ENCODE results near the gene GMDS. TPM values are rescaled to one million over a fixed set of nuclear protein-coding genes. Genes with fewer than 3 reads are reported as not detected.

GMDS gene
- total and polyA plus RNA-seq, 2 donors (not counting 1 experiment from before 2014, with no cell fraction given), result 11.5 to 16.4 TPM

GRCh38 chr6:1595271-1596087, 649.9 kb downstream of the GMDS start:
- Mint-ChIP-seq H3K27me3 (peaks cover 52% of the 10 kb centered on the region), H3K4me3 (no peak overlapping the region), H3K9me3 (ENCODE audit: insufficient read depth) (no peaks in the 10 kb centered on the region), H3K4me1 (no peaks in the 10 kb centered on the region), H3K27ac (no peak overlapping the region)
- no peak for ATAC-seq (ENCODE audit: low read depth)
- no peak overlapping the region for H3K4me3 ChIP-seq (ENCODE audit: control extremely low read depth in 1 of 5, extremely low read depth in 1 of 5, insufficient read depth in 1 of 5, low read depth in 2 of 5, low read length in 4 of 5)
- no peaks in the 10 kb centered on the region for H3K36me3 ChIP-seq (replicated peaks in 1 of 2; ENCODE audit: control extremely low read depth in 1 of 2, control insufficient read depth in 1 of 2, extremely low read depth in 1 of 2, insufficient read depth in 2 of 2, low read length in 1 of 2)
- H4K20me1 ChIP-seq (ENCODE audit: control insufficient read depth, insufficient read depth, low read length, poor library complexity, severe bottlenecking), result no peaks in the 10 kb centered on the region
- no peak overlapping the region for H3K4me2 ChIP-seq (replicated peaks; ENCODE audit: low read depth, low read length, poor library complexity, severe bottlenecking)
- ChIA-PET POLR2A (no interaction called here), CTCF (interaction anchor here (0.7 to 10.4 kb wide), 26 partner anchors 8 to 1155 kb away, joined by 3 to 143 read pairs (median 8); partner anchors contain the start of gene MYLK4)
- H2AFZ ChIP-seq (ENCODE audit: insufficient read depth, low read depth, low read length, poor library complexity, severe bottlenecking), result no peak overlapping the region
- H3K27me3 ChIP-seq (replicated peaks in 1 of 4; ENCODE audit: control extremely low read depth in 1 of 4, control insufficient read depth in 3 of 4, insufficient read depth in 4 of 4, low read length in 3 of 4), result peaks cover 0 to 30% (median 14%) of the 10 kb centered on the region in 4 experiments
- H3K79me2 ChIP-seq (ENCODE audit: control insufficient read depth, insufficient read depth, low read length), result no peaks in the 10 kb centered on the region
- H3K4me1 ChIP-seq (ENCODE audit: control insufficient read depth in 2 of 2, insufficient read depth in 2 of 2, low read length in 2 of 2), result peaks cover 3 to 5% of the 10 kb centered on the region in 2 donors
- intact Hi-C loops (cut with micrococcal nuclease), result loop anchor here (1.0 to 2.0 kb wide), 7 partner anchors 509 to 1155 kb away; partner anchors contain the start of gene MYLK4
- 79% methylated on average over 18 of the region's 28 CpGs for WGBS (ENCODE audit: insufficient coverage)
- no peak for DNase-seq
- TF ChIP-seq CTCF (IDR thresholded peaks at IDR 0.05) (no peak), EZH2 (IDR thresholded peaks at IDR 0.05; ENCODE audit: borderline replicate concordance, insufficient read depth, low read depth, low read length, poor library complexity, severe bottlenecking) (no peak)
- H3K9me3 ChIP-seq (ENCODE audit: control extremely low read depth in 1 of 3, control insufficient read depth in 2 of 3, insufficient read depth in 1 of 3, low read length in 2 of 3), result no peaks in the 10 kb centered on the region
- no peak overlapping the region for H3K9ac ChIP-seq (ENCODE audit: low read length)
- no peak overlapping the region for H3K27ac ChIP-seq (ENCODE audit: low read length in 2 of 2)
